ENCODE data around the gene RHPN2.
"Not testable (repeated sequence)": the region's sequence is repeated elsewhere in the genome, so short reads cannot be mapped to it uniquely, and the experiment has no call there.

DNA sequence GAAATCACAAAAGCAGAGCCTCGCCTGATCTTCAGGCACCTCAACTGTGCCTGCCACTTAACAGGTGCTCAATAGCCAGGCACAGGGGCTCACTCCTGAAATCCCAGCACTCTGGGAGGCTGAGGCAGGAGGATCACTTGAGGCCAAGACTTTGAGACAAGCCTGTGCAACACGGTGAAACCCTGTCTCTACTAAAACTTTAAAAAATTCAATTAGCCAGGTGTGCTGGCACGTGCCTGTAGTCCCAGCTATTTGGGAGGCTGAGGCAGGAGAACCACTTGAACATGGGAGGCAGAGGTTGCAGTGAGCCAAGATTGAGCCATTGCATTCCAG is 22.9 kb downstream of the RHPN2 start:
- TF ChIP-seq CTCF, POLR2A (IDR thresholded peaks at IDR 0.05): not testable (repeated sequence)

All from vagina (tissue), 2 donors.